22Rv1 (cell line): ENCODE results near the gene HSP90B1.

Source experiments
- CTCF ChIP-seq: fragments of 450-650 bp; IDR thresholded peaks from 2 replicates; pipeline ENCODE4 v1.5.1; 2017; ENCODE audit warnings: mild to moderate bottlenecking
- ZFX ChIP-seq: fragments of 450-650 bp; IDR thresholded peaks from 2 replicates; pipeline ENCODE4 v1.6.1; 2017; ENCODE audit warnings: antibody characterized with exemption, borderline replicate concordance

GRCh38 chr12:103956509-103957027 is 26.4 kb downstream of the HSP90B1 start:
- TF ChIP-seq CTCF = no peak
- no peak for TF ChIP-seq ZFX
